NCI-H2081 (cell line): ENCODE measurements around the gene ZP1.
A peak's percentile ranks its signal among the peaks of the same experiment; 100 is the strongest.

Experiments
- DNase-seq, 2 experiments: peaks; one replicate each; lab custom pipeline; 2025; lab: John Stamatoyannopoulos, UW

The ZP1 gene

DNA sequence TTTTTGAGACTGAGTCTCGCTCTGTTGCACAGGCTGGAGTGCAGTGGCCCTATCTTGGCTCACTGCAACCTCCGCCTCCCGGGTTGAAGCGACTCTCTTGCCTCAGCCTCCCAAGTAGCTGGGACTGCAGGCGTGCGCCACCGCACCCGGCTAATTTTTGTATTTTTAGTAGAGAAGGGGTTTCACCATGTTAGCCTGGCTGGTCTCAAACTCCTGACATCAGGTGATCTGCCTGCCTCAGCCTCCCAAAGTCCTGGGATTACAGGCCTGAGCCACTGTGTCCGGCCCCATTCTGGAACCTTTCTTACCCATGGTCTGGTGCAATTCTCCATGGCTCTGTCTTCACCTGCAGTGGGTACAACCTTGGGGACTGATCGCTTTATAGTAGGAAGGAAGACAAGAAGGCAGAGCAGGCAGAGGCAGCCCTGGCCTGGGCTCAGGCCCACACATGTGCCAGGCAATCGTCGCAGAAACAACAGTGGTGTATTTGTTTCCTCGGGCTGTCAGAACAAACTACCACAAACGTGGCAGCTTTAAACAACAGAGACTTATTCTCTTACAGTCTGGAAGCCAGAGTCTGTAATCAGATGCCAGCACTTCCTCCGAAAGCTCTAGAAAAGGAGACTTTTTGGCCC, 7.6 kb upstream of the ZP1 start:
- DNase-seq, result no peak

- DNase-seq, result peak; percentile 44 to 70
Measured at GRCh38 chr11:60860943-60861342, 6.4 kb upstream of the ZP1 start.

GRCh38 chr11:60862171-60862570, 5.2 kb upstream of the ZP1 start:
- DNase-seq, result no peak

GRCh38 chr11:60863550-60864521, 3.5 kb upstream of the ZP1 start:
- no peak for DNase-seq

DNA sequence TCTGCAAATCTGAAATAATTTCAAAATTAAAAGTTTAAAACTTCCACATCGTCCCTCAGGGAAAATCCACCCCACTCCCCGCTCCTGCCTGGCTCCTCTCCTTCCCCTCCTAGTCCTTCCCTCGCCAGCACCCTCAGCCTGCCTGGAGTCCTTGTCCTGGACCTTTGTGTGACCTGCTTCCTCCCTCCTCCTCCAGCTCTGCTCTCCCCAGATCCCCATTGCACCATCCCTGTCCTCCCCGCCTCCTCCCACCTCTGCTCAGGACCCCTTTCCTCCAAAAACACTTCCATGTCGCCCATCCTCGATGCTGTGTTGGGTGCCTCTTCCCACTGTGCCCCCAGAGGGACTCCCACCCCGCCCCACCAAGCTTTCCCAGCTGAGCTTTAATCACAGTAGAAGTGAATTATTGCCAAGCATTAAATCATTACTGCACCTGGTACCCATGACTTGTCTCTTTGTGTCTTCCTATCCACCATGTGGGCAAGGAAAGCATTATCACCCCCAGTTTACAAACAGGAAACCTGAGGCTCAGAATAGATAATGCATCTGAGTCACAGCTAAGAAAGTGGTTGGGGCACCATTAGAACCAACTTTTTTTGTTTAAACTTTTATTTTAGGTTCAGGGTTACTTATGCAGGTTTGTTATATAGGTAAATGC, 2.4 kb upstream of the ZP1 start:
- no peak for DNase-seq

DNA sequence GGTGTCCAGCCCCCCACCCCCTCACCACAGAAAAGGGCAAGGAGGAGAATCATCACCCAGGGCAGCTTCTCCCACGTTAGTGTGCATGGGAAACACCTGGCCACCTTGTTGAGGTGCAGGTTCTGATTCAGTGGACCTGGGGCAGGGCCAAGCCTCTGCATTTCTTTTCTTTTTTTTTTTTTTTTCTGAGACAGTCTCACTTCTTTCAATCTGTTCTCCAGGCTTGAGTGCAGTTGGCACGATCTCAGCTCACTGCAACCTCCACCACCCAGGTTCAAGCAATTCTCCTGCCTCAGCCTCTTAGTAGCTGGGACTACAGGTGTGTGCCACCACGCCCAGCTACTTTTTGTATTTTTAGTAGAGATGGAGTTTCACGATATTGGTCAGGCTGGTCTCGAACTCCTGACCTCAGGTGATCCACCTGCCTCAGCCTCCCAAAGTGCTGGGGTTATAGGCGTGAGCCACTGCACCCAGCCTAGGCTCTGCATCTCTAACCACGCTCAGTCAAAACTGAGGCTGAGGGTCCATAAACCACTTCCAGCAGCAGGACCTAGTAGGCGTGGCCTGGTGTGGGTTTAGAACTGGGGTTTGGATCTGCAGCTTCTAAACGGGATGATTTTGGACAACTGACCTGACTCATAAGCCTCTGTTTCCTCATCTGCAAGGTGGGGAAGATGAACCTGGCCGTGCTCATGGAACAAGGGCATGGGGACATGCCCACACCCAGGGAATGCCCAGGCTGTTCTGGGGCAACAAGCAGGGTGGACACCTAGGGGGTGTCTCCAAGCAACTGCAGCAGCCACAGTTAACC, 734 bp downstream of the ZP1 start:
- no peak for DNase-seq

DNA sequence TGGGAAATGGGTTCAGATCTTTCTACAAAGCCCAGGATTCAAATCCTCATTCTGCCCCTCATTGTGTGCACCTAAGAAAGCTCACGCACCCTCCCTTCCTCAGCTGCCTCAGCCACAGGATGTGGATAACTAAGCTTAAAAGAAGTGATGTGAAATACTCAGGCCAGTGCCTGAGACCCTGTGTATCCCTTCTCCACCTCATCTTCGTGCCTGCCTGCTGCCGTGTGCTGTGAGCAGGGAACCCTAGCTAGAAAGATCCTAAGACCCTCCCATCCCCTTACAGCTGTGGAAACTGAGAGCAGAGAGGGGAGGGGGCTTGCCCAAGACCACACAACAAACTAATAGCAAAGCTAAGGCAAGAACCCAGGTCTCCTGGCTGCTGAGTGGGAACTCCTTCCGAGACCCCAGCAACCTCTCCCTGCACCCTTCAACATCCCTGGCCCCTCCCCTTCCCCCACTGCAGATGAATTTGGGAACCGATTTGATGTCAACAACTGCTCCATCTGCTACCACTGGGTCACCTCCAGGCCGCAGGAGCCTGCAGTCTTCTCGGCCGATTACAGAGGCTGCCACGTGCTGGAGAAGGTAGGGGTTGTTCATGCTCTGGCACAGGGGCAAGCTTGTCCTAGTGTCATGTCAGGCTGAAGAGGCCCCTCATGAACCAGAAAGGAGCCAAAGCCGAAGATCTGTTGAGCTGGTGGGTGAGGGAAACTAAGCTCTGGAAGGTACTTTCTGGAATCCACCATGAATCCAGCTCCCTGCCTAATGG, 1.5 kb downstream of the ZP1 start:
- DNase-seq, result no peak

DNA sequence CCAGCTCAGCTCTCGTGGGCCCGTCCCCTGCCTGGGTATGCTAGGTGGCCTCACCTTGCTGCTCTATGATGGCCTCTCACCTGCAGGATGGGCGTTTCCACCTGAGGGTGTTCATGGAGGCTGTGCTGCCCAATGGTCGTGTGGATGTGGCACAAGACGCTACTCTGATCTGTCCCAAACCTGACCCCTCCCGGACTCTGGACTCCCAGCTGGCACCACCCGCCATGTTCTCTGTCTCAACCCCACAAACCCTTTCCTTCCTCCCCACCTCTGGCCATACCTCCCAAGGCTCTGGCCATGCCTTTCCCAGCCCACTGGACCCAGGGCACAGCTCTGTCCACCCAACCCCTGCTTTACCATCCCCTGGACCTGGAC, 2.1 kb downstream of the ZP1 start:
- no peak for DNase-seq

DNA sequence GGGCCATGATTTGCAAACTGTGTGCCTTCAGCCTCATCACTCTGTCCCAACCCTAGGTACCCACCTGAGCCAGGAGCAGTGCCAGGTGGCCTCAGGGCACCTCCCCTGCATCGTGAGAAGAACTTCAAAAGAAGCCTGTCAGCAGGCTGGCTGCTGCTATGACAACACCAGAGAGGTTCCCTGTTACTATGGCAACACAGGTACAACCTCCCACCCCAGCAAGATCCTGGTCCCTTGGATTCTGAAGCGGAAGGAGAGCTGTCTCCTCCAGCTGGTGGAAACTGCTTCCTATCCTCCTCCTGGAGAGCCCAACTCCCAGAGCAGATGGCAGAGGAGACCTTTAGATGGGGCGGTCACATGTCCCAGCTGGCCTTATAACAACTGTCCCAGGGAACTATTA, 2.9 kb downstream of the ZP1 start:
- DNase-seq, result peak; percentile 16 to 48

DNA sequence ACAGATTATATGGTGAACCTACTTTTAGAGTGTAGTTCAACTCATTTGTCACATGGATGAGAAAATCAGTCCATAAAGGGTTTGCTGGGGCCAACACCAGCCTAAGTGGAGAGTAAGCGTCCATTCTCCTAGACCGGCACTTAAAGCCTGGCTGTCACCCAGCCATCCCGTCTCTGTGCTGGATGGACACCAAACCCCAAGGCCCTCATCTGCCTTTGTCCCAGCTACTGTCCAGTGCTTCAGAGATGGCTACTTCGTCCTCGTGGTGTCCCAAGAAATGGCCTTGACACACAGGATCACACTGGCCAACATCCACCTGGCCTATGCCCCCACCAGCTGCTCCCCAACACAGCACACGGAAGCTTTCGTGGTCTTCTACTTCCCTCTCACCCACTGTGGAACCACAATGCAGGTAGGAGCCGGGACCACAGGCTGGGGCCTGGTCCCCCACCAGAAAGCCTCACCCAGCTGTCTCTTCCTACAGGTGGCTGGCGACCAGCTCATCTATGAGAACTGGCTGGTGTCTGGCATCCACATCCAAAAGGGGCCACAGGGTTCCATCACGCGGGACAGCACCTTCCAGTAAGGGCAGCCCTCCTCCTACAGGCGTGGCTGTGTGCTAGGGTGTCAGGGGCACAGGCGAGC, 3.5 kb downstream of the ZP1 start:
- DNase-seq, result no peak

GRCh38 chr11:60871378-60872061, 4.2 kb downstream of the ZP1 start:
- DNase-seq, result no peak

GRCh38 chr11:60872124-60872960, 5.0 kb downstream of the ZP1 start:
- no peak for DNase-seq

DNA sequence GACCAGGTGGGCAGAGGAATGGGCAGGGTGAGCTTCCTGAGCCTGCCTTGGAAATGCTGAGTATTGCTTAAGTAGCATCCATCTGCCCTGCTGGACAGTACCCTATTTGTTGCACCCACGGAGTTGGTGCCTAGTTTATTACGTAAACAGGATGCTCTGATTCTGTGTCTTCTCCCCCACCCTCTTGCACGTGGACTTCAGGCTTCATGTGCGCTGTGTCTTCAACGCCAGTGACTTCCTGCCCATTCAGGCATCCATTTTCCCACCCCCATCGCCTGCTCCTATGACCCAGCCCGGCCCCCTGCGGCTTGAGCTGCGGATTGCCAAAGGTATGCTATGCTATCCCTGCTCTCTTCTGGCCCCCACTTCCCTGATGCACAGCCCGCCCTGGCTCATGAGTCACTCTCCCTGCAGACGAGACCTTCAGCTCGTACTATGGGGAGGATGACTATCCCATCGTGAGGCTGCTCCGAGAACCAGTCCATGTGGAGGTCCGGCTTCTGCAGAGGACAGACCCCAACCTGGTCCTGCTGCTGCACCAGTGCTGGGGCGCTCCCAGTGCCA, 5.7 kb downstream of the ZP1 start:
- no peak for DNase-seq

DNA sequence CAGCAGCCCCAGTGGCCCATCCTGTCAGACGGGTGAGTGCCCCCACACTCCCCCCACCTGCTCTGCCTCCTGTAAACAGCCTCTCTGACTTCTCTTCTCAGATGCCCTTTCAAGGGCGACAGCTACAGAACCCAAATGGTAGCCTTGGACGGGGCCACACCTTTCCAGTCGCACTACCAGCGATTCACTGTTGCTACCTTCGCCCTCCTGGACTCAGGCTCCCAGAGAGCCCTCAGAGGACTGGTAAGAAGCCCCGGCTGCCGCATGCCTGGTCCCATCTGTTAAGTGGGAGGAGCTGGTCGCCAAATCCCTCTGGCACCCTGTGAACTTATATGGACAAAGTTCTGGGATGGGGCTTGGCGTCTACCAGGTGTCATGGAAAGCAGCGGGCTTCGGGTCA, 6.2 kb downstream of the ZP1 start:
- DNase-seq, result no peak

- DNase-seq, result no peak
Measured at GRCh38 chr11:60874421-60875365, 7.4 kb downstream of the ZP1 start.

DNA sequence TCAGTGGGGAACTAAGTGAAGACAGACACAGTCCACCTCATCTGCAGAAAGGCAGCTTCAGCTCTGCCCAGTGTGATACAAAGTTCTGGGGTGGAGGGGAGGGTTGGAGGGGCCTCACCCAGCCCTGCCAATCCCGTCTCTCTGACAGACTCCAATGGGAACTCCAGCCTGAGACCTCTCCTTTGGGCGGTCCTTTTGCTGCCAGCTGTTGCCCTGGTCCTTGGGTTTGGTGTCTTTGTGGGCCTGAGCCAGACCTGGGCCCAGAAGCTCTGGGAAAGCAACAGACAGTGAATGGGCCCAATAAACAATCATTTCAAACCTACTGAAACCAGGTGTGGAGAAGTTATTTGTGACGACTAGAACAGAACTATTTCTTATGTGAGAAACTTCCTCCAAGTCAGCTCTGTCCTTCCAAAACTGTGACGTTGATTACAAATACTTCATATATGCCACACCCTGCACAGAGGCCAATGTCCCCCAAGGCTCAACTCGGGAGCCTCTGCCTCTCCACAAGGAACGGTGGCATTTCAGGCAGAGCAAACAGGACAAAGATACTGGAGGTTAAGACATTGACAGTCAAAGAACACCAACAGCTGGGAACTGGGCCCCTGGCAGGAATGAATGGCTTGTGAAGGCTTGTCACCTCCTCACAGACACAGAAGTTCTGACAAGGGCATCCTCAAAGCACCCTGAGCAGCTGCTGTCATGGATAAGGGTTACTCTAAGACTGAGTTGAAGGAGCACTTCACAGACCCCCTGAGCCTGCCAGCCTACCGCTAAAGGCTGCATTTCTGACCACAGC, 8.2 kb downstream of the ZP1 start:
- DNase-seq, result no peak

DNA sequence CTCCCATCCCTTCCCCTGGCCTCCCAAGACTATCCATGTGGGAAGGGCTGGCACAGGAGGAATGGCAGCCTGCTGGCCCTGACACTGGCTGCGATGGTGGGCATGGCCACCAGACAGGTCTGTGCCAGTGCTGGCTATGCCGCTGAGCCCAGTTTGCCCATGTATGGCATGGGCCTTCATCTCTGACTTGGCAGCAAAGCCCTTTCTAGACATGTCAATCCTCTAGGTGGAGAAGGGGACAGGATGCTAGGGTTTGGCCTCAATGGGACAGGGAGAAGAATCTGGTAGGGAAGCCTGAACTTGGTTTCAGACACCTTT, 8.8 kb downstream of the ZP1 start:
- DNase-seq, result no peak
